IPS DF 19.7 (cell line): ENCODE results near the gene NRXN3.

Experiments
- DNase-seq: peaks from one replicate; pipeline ENCODE4 v3.0.0-alpha.2; 2013; ENCODE audit warnings: low read depth, low spot score

NRXN3 gene

DNA sequence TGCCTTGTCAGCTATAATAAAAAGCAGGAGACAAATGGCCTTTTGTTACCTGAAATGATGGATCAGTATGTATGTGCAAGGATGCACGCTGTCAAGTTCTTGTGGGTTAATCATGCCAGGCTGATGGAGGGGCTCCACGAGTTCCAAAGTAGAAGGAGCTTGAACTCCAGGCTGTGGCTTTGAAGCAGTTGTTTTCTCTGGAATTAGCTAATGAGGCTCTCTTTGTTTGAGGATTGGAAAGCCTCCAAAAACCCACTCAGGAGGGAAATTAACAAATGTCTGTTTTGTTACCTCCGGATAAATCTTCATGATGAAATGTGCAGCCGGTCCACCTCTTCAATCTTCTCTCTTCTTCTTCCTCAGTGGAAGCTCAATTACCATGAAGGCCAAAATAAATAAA, 1435.7 kb downstream of the NRXN3 start:
- no peak for DNase-seq

DNA sequence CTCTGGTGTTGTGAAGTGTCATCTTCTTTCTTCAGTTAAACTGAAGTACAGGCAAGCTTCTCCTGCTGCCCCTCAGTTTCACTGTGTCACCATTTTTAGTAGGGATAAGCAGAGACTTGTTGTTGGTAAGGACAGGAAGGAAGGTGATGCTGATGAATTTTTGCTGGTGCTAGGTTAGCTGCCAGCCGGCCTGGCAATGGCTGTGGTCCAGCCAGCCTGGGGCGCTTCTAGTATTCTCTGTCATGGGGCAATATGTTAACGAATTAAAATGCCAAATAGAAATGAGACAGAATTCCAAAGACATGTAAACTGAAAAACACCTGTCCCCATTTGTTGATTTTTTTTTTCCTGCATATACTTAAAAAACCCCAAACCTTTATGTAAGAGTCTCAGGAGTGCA, 1438.3 kb downstream of the NRXN3 start:
- DNase-seq = no peak

DNA sequence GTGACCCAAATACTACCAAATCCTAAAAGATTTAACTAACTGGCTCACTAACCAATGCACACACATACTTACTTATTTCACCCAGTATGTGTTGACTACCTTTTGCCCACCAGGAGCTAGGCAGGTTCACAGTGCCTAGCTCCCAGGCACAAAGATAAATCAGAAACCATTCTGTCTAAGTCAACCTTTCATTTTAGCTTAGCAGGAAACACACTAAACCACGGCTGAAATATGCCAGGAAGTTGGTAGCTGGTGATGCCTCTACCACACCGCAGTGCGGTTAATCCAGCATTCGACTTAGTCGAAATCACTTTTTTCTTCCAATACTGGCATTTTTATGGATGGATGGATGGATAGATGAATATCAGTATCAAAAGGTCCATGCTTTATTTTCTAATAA, 1443.5 kb downstream of the NRXN3 start:
- no peak for DNase-seq

DNA sequence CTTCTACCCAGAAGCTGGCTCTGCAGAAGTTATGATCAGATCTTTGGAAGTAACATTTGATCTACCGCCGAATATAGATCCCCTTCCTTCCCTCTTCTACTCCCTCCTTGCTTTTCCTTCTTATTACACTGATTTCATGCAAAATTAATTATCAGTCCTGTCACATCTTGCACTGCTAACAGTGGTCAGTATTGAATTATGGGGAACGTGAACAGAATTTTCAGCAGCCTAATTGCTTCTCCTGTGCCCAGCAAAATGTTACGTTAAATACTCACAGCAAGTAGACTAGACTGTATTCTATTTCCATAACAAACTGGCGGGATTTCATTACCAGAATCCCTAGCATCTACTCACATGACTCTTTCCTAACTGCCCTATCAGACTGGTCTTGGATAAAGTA, 1444.3 kb downstream of the NRXN3 start:
- no peak for DNase-seq

DNA sequence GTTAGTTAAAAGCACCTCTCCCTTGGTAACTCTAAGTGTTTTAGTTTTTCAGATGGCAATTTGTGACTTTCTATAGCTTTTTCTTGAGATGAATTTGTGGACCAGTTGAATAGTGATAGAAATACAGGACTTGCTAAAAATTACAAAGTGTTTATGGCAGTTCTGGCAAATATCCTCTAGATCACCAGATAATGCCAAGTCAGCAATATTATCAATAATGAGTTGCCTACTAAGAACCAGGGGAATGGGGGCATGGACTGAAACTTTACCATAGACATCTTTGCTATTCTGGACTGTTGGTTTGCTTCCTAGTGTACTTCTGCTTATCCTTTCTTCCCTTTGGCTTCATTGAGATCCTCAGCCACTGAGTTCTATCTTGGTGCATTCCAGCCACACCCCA, 1456.9 kb downstream of the NRXN3 start:
- no peak for DNase-seq

DNA sequence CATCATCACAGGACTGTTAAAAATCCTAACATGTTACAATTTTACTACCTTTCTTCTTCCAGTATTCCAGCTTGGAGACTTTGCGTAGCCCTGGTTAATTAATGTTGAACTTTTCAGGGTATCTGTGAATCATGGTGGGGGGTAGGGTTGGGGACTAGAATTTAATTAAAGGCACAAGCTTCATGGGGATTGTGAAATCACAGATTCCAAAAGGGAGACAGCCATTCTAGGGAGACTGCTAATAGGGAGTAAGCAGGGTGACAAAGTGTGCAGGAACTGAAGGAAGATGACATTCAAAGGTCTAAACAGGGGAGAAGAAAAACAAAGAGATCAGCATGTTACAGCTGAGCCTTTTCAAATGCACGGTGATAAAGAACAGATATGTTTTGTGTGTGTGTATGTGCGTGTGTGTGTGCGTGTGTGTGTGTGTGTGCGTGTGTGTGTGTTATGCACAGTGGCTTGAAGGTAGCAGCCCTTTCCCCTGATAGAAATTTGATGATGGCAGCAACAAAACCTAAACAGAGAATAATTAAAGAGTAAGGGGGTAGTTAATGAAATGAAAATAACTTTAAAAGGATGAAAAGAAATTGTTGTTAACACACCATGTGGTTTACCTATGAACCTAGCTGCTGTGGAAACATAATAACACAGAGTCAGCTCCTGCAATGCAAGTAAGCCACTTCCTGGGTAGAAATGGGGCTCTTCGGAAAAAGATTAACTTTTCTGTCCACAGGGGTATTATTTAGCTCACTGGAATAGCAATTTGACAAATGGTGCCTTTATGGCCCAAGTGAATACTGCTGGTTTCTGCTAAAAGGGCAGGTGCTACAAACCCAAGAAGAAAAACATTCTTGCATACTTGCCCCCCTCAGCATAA, 1459.5 kb downstream of the NRXN3 start:
- DNase-seq = no peak

DNA sequence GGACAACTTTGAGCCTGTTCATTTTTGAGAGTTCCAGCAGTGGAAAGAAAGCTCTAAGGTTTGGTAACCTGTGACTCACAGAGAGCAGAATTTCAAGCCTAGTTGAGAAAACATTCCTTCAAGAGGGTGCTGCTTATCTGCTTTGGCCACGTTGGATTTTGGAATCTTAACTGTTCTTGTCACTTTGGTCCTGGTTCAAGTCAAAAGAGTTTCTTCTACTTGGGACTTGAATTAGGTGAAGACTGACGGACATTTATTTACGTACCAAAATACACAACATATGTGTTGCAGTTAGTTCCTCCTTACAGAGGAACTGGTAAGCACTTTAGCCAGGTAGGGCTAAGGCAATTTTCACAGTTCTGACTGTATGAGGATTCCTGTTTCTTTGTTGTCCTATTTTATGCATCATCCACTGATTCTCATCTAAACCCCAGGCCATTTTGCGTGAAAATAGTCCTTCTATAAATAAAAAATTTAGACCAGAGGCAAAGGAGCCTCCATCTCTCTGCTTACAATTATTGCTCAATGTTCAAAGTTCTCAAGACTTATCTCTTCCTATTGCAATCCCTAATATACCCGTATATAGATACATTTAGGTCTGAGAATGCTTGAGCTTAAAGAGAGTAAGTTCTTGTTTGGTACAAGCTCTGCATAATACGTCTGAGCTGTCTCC, 1460.3 kb downstream of the NRXN3 start:
- DNase-seq = no peak

DNA sequence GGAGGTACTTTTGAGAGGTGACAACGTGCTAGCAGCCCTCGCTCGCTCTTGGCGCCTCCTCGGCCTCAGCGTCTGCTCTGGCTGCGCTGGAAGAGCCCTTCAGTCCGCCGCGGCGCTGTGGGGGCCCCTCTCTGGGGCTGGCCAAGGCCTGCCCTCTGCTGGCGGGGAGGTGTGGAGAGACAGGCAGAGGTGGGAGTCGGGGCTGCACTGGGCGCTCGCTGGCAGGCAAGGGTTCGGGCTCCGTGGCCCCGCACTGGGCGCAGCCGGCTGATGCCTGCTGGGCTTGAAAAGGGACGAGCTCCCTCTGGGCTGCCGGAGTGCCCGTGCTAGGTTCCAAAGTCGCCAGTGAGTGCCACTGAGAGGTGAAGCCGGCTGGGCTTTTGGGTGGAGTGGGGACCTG, 1461.1 kb downstream of the NRXN3 start:
- no peak for DNase-seq

DNA sequence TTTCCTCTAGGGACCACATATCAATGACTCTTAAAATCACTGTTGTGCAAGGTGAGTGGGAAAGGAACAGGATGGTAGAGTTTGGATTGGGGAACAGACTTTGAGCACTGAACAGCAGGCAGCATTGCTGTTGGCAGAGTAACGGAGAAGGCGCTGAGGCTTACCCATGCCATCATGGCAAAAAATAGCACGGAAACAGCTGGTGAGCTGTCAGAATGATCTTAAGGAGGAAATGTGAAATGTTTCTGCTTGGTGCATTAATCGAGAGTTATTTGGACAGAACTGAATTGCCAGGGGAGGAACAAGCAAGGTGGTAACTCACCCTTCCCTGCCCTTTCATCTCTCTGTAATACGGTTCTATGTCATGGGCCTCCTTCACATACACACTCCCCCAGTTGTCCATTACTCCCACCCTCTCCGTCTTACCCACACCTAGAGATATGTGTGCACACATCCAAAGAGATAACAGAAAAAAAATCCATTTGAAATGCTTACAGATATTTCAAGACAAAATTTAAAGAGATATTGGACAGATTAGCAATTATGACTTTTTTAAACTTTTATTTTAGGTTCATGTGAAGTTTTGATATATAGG, 1468.6 kb downstream of the NRXN3 start:
- DNase-seq = no peak

DNA sequence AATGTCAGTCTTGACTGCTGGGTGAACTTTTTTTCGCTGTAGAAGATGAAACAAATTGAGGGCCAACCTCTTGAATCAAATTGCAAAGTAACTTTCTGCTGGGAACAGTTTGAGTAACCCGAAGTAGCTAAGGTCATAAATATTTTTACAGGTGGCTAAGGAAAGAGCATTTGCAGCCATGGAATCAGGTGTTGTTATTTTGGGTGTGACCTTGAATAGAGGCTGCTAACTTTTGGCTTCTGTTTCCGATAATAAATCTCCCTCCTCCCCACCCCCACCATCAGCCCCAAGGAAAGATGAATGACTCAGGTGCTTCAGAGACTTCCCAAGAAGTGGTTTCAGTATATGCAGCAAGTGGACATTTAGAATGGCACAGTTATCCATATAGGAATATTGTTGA, 1469.4 kb downstream of the NRXN3 start:
- DNase-seq = no peak

DNA sequence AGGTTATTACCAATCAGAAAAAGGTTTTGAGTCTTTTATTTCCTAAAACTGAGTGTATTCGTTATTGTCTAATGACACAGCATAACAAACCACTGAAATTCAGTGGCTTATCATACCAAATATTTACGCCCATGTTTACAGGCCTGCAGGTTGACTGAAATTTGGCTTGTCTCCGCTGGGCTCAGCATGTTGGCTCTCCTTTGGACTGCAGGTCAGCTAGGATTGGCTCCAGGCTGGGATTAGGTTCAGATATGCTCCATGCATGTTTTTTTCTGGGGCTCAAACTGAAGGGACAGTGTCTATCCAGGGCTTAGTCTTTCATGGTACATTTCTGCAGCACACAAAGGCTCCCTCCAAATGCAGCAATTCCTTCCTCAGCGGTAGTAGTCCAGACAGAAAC, 1471.2 kb downstream of the NRXN3 start:
- DNase-seq = no peak

DNA sequence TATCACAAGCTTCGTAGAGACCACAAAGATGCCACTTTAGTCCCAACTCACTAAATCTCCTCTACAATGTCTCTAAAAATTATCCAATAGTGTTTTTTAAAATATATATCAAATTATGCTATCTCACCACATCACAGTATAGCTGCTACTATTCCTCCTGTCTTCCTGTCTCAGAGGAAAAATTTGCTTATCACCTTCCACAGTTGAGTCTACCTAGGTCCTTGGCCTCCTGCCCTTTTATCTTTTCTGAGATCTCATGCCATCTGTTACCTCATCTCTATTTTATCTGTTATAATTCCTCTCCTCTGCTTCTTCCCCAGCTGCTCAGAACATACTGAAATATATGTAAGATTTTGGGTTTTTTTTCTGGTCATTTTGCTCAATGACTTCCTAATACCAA, 1473.0 kb downstream of the NRXN3 start:
- DNase-seq = no peak

DNA sequence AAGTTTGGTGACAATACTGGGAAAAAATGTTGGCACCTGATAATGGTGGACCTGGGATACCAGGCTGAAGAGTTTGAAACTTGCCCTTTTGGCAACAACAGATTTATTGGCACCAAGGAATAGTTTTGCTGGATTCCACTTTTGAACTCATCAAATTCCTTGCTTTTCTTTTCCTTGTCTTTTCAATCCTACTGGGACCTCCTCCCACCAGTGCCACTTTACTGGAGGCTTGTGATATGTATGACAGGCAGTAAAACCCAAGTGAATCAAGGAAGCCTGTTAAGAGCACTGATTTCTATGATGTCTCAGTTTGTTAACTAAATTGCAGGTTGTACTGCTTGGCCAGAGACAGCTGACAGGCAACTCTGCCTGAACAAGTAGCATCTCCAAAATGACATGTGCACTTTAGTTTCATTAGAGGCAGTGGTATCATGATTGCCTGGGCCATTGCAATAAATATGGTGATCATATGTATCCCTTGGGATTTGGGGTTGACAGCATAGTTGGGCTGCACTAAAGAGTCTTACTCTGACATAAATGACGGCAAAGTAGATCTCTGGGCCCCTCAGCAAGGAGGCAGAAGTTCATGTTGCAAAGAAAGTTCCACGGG, 1475.7 kb downstream of the NRXN3 start:
- no peak for DNase-seq

DNA sequence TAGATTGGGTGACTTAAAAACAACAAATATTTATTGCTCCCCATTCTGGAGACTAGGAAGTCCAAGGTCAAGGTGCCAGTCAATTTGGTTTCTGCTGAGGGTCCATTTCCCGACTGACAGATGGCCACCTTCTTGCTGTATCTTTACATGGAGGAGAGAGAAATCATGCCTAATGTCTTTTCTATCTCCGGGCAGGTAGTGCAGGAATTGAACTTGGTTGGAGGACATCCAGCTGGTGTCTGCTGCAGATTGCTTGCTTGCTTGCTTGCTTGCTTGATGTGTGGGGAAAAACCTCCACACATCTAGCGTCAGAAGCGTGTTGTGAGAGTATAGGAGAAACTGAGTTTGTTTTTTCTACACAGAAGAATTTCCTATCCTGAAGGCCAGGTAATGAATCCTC, 1479.7 kb downstream of the NRXN3 start:
- DNase-seq = no peak

DNA sequence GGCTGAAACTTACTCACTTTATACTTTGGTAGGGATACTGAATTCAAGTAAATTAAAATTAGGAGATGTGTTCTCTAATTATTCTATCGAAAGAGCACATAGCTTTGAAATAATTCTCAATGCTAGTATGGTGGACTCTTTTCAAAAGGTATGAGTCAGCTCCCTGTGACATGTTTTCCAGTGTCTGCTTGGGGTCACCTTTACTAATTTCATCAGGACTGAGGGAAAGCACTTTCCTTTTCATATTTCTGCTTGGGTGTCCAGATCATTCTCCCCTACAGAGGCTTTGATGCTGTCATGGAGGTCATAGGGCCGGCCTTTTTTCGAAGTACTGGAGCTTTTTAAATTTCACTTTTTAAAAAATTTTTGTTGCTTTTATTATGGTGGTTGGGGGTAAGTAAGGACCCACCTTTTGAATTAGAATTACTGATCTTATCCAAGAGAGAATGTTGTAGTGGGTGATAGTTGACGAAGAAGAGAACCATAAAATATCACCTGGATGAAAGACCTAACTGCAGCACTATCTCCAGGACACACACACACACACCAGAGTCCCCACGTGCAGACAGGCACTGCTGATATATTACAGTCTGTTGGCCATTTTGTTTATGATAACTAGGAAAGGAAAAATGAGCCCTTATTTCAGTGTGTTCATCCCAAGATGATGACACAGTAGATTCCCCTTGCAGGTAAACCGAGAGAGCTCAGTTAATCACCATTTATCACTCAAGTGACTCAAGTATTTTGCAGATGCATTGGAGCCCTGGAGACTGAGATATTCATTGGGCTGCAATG, 1482.5 kb downstream of the NRXN3 start:
- DNase-seq = no peak

DNA sequence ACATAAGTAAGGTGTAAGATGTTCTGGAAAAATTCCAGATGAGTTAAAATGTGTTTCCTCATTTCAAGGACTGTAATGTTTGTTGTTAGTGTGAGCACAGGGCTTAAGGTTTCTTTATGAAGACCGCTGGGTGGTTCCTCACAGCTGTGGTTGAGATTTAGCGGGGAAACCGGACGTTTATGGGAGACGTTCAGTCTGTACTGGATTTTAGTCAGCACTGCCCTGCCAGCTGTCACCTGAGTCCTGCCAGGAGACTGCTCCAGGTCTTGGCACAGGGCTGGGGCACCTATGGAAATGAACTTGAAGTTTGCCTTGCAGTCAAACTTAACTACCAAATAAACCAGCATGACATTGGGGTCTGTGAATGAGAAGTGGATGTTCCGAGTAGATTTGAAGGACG, 1485.9 kb downstream of the NRXN3 start:
- no peak for DNase-seq

DNA sequence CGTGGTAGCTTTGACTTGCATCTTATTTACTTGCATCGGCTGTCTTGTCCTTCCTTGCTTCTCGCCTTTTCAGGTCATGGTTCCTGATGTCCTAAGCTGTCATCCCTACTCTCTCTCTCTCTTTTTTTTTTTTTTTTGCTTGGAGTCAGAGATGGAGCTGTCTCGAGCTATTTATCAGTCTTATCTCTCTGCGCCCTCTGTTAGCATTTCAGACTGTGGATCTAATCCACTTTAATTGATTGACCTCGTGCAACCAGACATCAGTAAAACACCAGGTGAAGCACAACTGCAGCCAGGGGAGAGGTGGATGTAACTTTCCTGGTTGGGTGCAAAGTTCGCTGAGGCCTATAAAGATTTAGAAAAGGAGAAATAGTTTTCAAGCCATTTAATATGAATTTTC, 1486.3 kb downstream of the NRXN3 start:
- DNase-seq = no peak

DNA sequence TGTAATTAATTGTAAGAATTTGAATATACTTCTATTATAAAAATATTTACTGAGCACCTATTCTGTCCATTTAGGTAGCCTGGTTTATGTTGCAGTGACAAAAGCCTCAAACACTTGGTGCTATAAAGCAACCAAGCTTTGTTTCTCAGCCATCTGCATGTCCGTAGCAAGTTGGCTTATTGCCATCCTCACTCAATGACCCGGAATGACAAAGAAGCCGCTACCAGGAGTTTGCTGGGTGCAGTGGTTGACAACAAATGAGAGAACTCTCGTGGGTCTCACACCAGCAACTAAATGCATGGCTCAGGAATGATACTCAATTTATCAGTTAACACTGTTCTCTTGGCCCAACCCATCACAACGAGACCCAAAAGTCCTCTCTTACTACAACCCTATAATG, 1488.0 kb downstream of the NRXN3 start:
- no peak for DNase-seq

DNA sequence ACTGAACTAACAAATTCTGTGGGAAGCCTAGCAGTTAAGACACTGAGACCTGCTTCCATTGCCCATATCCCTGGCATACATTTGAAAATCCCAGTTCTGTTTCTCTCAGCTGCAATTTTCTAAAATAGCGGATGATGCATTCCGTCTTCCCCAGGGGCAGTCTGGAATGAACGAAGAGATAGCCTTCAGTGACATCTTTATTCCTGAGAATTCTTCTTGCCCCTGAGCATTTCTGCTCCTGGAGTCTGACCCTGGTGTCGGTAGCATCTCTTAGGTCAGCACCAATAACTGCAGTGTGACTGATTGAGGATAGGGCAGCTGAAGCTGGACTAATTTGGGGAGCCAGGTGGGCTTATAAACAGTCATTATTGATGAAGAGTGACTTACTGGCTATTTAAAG, 1488.6 kb downstream of the NRXN3 start:
- DNase-seq = no peak

DNA sequence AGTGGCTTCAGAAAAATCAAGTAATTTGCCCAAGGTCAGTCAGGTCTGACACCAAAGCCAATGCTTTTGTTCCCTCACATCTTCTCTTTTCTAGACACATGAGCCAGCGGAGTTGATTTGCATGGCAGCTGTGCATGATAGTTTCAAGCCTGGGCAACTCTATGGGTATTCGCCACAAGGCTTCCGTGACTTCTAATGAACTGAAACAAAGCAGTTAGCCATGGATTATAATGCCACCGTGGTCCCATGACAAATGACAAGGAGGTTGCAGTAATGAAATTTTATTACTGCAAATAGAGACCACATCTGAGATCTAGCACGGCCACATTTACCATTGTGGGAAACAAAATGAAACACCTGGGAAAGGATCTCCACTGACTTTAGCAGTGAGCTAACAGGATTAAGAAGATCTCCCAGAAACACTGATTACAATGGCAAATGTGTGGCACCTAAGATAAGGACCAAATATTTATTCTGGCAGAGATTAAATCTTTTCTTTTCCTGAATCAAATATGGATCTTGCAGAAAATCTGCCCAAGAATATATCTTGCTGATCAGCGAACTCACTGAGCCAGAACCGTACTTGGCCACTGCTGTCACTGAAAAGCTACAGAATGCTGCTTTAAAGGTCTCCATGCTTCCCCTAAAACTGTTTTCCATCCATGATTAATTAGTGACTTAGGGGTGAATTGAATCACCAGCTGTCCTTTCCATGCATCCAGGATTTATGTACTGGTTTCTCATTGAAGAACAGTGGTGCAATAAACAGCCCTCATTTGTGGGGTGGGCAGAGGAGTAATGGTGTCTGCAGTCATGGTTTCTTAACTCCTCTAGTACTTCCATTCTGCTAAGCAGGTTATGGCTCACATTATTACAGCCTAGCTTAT, 1490.1 kb downstream of the NRXN3 start:
- DNase-seq = no peak

DNA sequence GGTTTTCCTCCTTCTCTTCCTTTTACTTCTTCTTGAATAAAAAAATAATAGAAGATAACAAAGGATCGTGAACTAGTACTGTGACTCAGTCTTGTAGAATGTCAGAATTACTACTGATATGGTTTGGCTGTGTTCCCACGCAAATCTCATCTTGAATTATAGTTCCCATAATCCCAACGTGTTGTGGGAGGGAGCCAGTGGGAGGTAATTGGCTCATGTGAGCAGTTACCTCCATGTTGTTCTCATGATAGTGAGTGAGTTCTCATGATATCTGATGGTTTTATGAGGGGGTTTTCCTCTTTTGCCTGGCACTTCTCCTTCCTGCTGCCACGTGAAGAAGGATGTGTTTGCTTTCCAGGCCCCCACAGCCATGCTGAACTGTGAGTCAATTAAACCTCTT, 1491.6 kb downstream of the NRXN3 start:
- no peak for DNase-seq
